HG03342 (cell line): ENCODE measurements around the gene COL13A1.

Source experiments
- ATAC-seq: cut with Tn5 transposase; IDR thresholded peaks from one replicate; pipeline ENCODE4 v1.9.1; 2021; ENCODE audit warnings: mild to moderate bottlenecking, moderate library complexity; ENCODE audit not compliant: unreplicated experiment

Gene COL13A1

DNA sequence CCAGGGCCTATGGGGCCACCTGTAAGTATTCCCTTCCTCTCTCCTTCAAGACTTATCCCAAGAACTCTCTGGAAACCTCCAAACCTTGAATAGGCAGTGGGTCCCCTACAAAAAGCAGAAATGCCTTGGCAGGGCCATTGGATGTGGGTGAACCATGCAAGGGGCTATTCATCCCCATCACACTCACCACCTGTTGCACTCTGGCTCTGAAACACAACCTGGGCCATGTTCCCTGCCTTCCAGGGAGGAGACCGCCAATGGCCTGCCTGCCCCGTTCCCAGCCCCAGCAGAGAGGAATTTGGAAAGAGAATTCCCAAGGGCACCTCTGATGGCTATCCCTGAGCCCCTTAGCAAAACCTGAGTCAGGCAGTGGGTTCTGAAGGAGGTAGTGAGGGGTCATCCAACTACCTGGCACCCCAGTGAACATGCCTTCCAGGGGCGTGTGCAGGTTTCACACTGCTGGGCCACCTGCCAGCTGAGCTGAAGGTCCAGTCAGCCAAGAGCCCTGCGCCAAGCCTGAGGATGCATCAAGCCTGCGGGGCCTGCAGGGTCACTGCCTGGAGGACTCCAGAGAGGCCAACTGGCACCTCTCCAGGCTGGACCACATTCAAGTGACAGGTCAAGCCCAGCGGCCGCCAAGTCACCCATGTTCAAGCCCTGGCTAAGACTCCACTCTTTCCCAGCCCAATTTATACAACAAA is 101.3 kb downstream of the COL13A1 start:
- no peak for ATAC-seq

DNA sequence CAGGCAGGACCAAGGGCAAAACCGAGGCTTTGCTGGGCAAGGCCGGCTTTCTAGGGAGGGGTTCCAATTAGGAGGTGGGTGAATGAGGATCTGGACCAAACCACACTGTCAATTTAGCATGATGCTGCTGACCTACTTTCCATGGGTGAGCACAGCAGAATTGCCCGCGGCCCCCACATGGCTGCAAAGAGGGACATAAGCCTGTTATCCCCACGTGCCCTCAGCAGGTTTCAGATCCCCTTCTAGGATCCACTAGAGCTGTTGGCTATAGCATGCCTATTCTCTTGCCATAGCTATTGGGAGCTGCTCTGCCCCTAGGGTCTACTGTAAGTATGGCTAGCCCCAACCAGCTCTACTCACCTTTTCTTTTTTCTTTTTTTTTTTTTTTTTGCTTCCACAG is 102.8 kb downstream of the COL13A1 start:
- ATAC-seq, result no peak

DNA sequence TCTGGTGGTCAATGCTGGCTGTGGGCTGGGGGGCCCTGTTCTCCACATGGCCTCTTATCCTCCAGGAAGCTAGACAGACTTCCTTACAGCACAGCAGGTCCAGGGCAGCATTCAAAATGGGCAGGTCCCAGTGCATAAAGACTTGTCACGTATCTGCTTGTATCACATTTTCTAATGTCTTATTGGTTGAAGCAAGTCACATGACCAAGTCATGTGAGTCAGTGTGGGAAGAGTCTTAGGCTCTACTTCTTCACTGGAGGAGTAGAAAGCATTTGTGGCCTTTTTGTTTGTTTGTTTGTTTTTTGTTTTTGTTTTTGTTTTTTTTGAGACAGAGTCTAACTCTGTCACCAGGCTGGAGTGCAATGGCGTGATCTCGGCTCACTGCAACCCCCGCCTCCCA is 104.7 kb downstream of the COL13A1 start:
- ATAC-seq, result no peak

DNA sequence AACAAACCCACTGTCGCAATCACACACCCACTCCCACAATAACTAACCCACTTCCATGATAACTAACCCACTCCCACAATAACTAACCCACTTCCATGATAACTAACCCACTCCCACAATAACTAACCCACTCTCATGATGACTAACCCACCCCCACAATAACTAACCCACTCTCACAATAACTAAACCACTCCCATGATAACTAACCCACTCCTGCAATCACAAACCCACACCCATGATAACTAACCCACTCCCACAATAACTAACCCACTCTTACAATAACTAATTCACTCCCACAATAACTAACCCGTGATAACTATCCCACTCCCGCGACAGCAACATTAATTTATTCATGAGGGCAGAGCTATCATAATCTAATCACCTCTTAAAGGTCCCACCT is 105.8 kb downstream of the COL13A1 start:
- no peak for ATAC-seq

DNA sequence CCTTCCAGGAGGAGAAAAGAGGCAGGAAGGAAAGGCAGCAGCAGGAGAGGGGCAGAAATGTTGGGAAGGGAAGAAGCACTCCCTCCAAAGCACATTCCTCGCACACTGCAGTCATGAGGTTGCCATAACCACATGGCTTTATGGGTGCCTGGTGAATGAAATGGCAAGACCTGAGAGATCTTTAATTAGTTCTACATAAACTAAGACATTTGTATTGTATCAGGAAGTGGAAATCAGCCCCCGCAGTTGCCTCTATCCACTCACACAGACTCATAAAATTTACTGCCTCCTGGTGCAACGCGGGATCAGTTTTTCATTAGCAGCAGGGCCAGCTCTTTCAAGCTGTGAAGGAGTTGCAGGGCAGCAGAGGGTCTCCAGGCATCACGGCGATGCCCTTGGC is 106.4 kb downstream of the COL13A1 start:
- ATAC-seq, result no peak

DNA sequence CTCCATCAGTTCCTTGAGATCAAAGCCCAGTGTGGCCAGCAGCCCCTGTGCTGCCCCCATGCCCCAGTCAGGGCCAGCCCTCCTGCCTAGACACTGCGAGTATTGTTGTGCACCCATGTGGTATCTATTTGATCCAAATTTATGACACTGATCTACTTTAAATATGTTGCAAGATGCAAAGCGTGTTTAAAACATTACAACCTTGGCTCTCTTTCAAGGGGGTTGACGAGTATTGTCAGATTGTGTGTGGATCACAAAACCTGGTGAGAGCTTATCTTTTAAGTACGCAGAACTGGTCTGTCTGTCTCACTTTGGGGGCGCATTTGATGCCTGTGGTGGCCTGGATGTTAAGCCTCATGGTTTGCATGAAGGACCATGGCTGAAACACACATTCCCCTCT is 108.9 kb downstream of the COL13A1 start:
- ATAC-seq, result no peak

DNA sequence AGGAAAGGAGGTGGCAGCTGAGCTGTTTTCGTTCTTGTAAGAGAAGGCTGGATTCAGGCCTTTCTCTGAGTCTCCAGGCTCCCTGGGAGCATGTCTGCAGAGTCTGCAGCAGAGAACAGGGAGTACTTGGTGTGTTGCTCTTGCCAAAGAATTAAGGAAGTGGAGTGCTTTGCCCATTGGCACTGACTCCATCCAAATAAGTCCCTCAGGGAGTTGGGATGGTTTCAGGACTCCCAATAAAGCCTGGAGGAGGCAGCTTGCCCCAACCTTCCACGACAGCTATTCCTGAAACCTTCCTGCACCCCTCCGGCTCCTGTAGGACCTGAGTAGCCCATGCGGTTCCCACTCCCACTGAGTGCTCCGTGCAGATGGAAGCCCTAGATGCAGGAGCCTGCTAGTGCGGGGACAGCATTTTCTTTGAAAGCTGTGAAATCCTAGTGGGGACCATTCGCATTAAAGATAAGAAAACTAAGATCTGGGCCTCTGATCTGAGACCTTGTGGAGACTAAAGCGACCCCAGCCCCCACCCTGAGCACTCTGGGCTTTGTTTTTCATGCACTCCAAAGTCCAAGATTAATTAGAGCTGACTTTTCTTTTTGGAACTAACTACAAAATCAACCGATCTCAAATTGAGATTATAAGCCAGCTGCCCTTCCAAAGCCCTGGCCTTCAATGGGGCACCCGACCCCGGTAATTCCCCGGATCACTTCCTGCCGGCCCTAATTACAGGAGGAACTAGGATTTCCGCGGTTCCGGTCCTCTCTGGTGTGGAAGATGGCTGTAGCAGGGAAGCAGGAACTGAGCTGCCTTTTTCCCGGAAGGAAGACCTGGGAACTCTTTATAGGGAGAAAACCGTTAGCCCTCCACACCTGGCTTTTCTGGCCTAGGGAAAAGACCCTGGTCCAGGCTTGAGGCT is 110.2 kb downstream of the COL13A1 start:
- ATAC-seq, result no peak

DNA sequence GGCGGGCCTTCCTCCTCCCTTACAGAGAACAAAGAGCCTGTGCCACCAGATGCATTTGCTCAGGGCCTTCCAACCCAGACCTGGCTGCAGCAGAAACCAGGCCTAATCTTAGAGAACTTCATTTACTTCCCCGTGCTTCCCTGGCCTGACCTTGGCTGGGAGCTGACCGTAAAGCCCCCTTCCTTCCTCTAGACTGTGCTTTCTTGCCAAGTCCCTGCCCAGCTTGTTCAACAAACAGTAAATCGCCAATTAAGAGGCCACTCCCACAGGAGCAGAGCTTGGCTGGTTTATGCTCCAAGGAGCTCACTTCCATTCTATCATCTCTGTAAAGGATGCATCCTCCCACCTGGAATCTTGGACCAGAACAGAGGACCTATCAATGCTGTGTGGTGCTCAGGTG is 110.9 kb downstream of the COL13A1 start:
- ATAC-seq, result no peak

DNA sequence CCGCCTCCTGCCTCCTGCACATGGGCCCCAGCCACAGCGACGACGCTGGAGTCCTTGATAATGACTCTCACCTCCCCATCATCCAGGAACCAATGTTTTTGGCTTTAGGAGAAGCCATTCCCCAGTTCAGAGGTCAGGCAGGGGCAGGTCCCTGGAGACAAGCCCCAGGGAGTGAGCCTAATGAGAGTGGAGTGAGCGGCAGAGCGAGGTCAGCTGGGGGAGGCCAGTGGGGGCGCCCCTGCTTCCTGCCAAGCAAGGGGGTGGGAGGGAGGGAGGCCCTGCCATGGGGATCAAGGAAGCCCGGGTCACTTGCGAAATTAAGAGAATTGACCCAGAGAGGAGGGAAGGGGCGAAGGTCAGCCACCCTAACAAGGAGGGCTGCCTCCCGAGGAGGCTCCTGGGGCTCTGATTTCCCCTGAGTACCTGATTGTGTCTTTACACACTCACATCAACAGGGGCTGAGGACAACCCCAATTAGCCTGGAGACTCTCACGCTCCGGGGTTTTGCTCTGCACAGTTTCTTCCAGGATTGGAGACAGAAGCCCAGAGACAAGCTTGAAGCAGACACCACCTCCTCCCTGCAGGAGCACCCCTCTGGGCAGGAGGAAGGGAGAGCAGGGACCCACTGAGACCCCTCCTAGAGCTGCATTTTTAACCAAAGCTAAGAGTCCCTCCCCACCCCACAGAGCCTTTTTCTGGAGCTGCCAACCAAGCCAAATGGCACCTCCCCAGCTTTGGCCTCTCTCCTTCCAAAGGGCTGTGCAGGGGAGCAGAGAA is 112.1 kb downstream of the COL13A1 start:
- no peak for ATAC-seq

DNA sequence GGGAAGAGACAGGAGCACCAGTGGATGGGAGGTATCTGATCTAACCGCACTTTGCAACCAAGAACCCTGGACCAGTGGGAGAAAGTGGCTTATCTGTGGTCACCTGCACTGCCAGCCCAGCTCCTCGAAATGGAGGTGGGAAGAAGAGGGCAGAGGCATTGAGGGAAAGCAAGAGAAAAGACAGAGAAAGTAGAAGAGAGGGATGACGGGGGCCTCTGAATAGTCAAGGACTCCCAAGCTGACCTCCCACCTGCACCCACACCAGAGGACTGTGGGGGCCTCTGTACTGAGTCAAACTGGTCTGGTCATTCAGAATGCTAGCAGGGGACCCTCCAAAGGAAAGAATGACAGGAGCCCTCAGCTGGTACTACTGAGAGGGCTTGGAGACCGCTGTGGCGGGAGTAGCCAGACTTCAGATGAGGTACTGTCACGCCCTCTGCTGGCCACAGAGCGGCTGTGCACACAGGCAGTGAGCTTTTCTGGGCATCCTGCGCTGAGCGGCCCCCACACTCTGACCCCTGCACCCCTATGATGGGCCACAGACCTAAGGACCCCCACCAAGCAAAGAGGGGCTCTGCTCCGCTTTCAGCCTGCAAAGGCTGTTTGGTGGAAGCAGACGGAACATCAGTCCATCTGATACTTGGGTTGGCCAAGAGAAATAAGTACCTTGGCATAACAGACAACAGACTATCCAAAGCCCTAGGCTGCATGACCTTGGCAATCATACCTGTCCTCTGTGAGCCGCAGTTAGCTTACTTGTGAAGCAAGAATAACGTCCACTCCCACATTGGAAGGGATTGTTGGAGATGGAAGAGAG is 112.9 kb downstream of the COL13A1 start:
- no peak for ATAC-seq

DNA sequence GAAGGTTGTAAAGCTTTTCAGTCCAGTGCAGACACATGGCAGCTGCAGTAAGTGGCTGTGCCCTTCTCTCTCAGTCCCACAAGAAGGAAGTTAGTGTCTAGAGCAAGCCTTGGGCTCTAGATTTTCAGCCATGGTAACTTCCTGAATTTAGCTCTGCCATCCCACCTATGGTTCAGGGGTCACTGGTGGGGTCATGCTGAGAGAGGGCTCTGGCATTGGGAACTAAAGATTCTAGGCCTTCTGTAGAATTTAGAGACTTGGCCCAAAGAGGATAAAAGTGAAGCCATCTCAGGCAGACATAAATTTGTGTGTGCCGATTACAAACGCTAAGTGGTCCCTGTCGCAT is 113.5 kb downstream of the COL13A1 start:
- no peak for ATAC-seq

DNA sequence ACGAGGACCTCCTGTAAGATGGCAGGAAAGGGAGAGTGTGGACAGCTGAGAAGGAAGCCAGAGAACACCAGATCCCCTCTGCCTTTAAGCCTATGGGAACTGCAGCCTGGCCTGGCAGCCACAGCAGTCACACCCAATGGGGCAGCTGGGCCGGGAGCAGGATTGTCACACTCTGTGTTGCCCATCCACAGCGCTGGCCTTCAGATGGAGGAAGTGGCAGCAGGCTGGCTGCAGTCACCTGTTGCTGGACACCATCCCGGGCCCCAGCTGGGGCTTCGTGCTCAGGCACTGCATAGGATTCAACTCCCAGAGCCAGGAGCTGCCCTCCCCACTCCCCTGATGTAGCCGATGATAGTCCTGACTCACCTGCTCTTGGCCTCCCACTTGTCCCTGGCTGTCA is 114.4 kb downstream of the COL13A1 start:
- ATAC-seq, result no peak

DNA sequence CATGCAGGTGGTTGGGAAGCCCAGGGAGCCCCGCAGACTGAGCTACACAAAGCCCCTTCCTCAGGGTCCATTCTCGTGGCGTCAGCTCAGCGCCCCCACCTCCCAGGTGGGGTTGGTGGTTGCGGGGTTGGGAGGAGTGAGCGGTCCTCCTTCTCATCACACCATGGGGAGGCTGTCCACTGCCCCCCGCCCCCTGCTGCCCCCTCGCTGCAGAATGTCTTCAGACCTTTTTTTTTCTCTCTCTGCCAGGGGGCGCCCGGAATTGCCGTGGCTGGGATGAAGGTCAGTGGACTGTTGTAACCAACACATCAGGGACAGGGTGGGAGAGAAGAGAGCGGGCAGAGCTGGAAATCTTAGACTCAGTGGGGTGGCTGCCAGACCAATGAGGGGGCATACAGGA is 116.3 kb downstream of the COL13A1 start:
- no peak for ATAC-seq

DNA sequence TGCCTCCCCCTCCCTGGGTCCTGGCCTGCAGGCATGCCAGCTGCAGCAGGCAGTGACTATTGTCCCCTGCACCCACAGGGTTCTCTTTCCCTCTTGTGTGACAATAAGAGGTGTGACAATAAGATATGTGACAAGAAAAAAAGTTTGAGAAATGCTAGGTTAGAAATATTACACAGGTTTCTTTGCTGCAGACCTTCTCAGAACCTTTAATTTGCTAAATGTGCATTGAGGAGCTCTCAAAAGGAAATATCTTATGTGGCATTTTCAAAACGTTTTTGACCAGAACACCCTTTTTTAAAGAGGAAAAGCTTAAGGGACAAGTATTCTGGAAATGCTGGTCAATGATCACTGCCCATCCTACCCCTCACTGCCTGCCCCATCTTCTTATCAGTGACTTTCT is 117.5 kb downstream of the COL13A1 start:
- ATAC-seq, result no peak

DNA sequence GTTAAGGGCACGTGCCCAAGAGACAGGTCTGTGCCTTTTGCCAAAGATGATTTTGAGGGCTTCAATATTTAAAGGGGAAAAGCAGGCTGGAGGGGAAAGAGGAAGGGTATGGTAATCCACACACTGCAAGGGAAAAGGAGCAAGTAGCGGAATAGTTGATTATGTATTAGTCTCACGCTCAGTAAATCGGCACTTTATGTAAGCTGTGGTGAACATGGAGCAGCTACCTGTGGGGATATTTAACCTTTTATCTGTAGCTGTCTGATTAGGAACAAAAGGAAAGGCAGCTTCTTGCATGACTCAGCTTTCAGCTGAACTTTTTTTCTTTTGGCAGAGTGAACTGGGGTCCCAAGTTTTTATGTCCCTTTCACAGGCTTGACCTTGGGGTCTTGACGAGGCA is 123.4 kb downstream of the COL13A1 start:
- ATAC-seq, result no peak

DNA sequence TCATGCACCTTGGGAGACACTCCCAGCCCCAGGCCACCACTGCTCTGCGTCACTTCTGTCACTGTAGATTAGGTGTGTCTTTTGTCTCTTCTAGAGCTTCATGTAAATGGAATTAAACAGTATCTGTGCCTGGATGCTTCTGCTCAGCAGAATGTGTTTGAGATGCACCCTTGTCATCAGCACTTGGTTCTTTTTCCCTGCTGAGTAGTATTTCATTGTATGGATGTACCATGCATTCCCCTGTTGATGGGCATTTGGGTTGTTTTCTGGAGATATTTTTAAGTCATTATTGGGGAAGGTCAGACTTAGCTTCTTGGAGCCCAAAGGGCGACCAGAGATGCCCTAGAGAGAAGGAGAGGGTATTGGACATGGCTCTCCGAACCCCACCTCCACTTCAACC is 126.6 kb downstream of the COL13A1 start:
- no peak for ATAC-seq

DNA sequence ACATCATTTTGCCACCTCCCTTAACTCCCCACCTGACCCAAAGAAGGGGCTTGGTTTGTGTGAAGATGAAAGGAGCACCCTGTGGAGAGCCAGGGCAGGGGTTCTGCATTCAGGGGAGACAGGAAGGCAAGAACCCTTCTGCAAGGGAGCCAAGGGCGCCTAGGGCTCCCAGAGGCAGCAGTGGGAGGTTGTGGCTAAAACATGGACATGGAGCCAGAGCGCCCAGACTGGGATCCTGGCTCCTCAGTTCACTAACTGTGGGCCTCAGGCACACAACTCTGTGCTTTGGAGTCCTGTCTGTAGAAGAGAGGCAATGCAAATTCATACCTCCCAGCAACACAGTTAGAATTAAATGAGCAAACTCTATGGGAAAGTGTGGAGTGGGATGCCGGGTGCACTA is 127.9 kb downstream of the COL13A1 start:
- no peak for ATAC-seq

DNA sequence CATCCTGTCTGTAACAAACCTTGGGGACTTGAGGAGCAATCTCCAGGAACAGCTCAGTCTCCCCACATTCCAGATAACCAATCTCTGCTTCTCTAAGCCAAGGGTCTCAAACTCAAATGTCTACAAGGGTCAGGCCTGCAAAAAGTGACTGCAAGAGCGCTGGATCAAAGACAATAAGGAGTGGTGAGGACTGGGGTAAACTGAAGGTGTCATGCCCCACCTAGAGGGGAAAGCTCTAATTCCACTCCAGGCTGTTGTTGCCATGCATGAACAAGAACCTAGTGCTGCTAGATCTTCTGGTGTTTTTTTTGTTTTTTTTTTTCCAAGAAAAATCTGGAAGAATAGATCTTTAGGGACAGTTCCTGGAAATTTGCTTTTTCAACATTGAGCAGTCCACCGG is 133.1 kb downstream of the COL13A1 start:
- no peak for ATAC-seq

DNA sequence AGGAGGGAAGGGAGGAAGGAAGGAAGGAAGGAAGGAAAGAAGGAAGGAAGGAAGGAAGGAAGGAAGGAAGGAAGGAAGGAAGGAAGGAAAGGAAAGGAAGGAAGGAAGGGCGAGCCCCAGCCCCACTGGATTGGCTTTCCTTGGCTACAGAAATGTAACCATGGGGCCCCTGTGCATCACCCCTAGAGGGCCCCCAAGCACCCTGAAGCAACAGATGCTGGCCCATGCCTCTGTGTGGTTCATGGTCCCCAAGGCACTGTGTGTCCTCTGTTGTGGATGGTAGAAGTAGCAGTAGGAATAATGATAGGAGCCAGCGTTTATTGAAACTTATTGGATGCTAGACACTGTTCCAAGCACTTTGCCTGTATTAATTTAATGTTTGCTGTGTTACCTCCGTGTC is 134.4 kb downstream of the COL13A1 start:
- no peak for ATAC-seq

DNA sequence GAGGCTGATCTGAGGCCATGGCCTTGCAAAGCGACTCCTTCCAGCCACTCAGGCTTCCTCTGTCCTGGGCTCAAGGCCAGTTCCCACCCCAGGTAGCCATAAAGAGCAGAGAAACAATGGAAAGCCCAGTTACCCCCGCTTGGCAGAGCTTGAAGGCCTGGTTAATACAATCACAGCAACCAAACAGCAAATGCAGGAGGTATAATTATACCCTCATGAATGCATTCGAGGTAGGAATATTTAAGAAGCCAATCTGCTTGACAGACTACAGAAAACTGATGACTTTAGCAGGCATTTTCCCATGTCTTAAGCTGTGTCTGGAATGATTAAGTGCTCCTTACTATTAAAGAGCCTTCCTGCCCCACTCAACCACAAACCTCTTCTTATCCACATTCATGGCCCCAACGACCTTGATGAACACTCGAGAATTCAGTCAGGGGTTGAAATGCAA is 136.9 kb downstream of the COL13A1 start:
- no peak for ATAC-seq

DNA sequence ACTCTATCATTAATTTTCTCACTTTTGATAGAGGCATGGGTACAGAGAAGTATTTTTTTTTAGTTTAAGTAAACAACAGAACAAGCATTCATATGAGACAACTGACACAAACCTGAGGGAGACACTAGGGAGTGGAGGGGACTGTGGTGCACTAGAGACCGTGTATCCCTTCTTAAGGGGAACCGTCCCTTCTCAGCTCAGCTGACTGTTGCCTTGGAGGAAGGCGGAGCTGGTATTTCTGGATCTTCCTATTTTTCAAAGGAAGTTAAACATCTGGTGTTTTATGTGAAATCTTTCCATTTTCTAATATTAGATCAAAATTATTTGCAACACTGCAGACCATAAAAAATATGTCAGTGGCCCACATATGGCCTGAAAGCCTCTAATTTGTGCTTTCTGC is 137.4 kb downstream of the COL13A1 start:
- no peak for ATAC-seq
